Measurements from ENCODE around the gene SPANXN5. TPM values are rescaled to one million over a fixed set of nuclear protein-coding genes. Genes with fewer than 3 reads are reported as not detected.
"Not testable (repeated sequence)": the region's sequence is repeated elsewhere in the genome, so short reads cannot be mapped to it uniquely, and the experiment has no call there.

SPANXN5 gene
- not detected for total RNA-seq

GRCh38 chrX:52797327-52797726, at the start of gene SPANXN5:
Gene SPANXN5 (minus strand): TSS chrX:52797427. CDS start chrX:52797348, 79 bp downstream.
- not testable (repeated sequence) for DNase-seq (ENCODE audit: low spot score); H3K36me3 Mint-ChIP-seq; ATAC-seq; H3K27ac Mint-ChIP-seq; H3K4me1 Mint-ChIP-seq (ENCODE audit: low read depth in 2 of 2); H3K4me3 Mint-ChIP-seq; H3K9me3 Mint-ChIP-seq
- peaks cover 13 to 20% of the 10 kb centered on the region in 2 donors for H3K27me3 Mint-ChIP-seq

DNA sequence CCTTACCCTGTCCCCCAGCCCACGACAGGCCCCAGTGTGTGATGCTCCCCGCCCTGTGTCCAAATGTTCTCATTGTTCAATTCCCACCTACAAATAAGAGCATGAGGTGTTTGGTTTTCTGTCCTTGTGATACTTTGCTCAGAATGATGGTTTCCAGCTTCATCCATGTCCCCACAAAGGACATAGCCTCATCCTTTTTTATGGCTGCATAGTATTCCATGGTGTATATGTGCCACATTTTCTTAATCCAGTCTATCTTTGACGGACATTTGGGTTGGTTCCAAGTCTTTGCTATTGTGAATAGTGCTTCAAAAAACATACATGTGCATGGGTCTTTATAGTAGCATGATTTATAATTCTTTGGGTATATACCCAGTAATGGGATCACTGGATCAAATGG, 46.4 kb upstream of the SPANXN5 start:
- H3K36me3 Mint-ChIP-seq; ATAC-seq; DNase-seq (ENCODE audit: low spot score); H3K9me3 Mint-ChIP-seq; H3K27ac Mint-ChIP-seq; H3K4me1 Mint-ChIP-seq (ENCODE audit: low read depth in 2 of 2); H3K4me3 Mint-ChIP-seq: not testable (repeated sequence)
- H3K27me3 Mint-ChIP-seq: peaks cover 21 to 36% of the 10 kb centered on the region in 2 donors

GRCh38 chrX:52839137-52839536, 41.9 kb upstream of the SPANXN5 start:
- ATAC-seq: no peak
- no peaks in the 10 kb centered on the region for H3K4me1 Mint-ChIP-seq (ENCODE audit: low read depth in 2 of 2)
- no peak for DNase-seq (ENCODE audit: low spot score)
- peaks cover 0 to 19% of the 10 kb centered on the region in 2 donors for H3K27me3 Mint-ChIP-seq
- H3K27ac Mint-ChIP-seq: no peak overlapping the region
- H3K36me3 Mint-ChIP-seq: no peaks in the 10 kb centered on the region
- H3K9me3 Mint-ChIP-seq: no peaks in the 10 kb centered on the region
- H3K4me3 Mint-ChIP-seq: no peak overlapping the region

DNA sequence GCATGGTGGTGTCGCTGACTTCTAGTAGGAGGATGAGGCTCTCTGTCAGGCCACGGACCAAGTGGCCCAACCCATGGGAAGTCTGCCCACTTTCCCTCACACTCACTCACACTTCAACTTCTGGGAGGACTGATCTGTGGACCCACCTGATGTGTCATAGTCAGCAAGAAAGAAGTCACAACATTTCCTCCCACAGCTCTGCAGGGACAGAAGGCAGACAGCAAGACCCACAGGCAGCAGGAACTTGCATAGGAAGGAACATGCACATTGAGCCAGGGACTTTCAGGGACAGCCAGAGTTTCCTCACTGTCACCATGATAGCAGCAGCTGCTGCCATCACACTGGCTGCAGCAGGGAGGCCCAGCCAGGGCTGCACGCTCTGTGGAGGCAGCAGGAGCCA, 33.3 kb upstream of the SPANXN5 start:
- H3K4me1 Mint-ChIP-seq (ENCODE audit: low read depth in 2 of 2): no peaks in the 10 kb centered on the region
- no peak overlapping the region for H3K27ac Mint-ChIP-seq
- DNase-seq (ENCODE audit: low spot score): no peak
- H3K36me3 Mint-ChIP-seq: no peaks in the 10 kb centered on the region
- peaks cover 8% of the 10 kb centered on the region in 2 donors for H3K27me3 Mint-ChIP-seq
- ATAC-seq: peak in 1 of 2 donors; percentile 36
- H3K9me3 Mint-ChIP-seq: no peaks in the 10 kb centered on the region
- H3K4me3 Mint-ChIP-seq: no peak overlapping the region

- H3K27me3 Mint-ChIP-seq: peaks cover 0 to 6% of the 10 kb centered on the region in 2 donors
- H3K27ac Mint-ChIP-seq: no peak overlapping the region
- no peaks in the 10 kb centered on the region for H3K4me1 Mint-ChIP-seq (ENCODE audit: low read depth in 2 of 2)
- H3K9me3 Mint-ChIP-seq: no peaks in the 10 kb centered on the region
- ATAC-seq: no peak
- DNase-seq (ENCODE audit: low spot score): no peak
- H3K4me3 Mint-ChIP-seq: no peak overlapping the region
- no peaks in the 10 kb centered on the region for H3K36me3 Mint-ChIP-seq
Measured at GRCh38 chrX:52824608-52825007, 27.4 kb upstream of the SPANXN5 start.

DNA sequence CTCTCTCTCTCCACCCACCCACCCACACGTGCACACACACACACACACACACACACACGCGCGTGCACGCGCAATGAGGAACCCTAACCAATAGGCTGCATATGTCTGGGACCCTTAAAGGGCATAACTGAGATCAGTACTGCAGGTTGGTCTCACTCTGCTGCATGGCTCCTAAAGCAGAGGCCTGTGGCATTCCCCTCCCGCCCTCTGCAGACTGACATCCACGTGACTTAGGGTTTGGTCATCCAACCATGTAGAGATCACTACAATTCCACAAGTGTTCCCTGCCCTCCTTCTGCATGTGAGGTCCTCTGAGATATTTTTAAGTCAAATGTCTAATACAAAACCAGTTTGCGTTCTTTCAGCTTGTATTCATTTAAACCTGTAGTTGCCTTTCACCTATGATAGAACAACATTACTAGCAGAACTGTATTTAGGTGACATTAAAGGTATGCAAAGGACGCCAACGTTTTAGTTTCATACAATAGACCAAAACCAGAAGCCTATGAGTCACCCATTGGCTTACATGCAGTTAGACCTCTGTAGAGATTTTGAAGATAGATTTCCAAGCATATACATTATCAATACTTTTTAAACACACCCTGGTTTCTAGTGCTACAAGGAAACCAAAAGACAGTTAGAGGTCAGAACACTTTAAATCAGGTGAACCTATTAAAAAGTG, 24.0 kb upstream of the SPANXN5 start:
- no peak for DNase-seq (ENCODE audit: low spot score)

DNA sequence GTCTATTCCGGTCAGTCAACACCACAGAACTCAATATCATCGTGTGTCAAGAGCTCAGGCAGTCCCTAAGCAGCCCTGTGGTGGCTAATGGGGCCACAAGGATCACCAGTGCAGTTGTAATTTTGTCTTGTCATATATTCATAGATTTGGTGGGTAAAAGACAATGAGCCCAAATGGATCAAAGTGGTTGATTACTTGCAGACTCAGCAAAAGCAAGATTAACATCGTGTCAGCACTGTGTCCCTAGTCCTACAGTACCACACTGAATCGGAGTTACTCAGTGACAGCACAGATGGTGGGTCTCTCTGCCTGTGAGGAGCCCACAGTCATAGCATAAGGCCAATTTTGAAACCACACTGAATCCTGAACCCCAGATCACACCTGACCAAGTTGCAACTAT, 22.6 kb upstream of the SPANXN5 start:
- DNase-seq (ENCODE audit: low spot score) (no peak), ATAC-seq (no peak)
- Mint-ChIP-seq H3K36me3 (no peaks in the 10 kb centered on the region), H3K27me3 (peaks cover 9 to 15% of the 10 kb centered on the region in 2 donors), H3K27ac (no peak overlapping the region), H3K4me1 (ENCODE audit: low read depth in 2 of 2) (no peaks in the 10 kb centered on the region), H3K4me3 (no peak overlapping the region), H3K9me3 (no peaks in the 10 kb centered on the region)

More for the DNA sequence above, 24.0 kb upstream of the SPANXN5 start:
- Mint-ChIP-seq H3K4me1 (ENCODE audit: low read depth in 2 of 2) (no peaks in the 10 kb centered on the region), H3K36me3 (no peaks in the 10 kb centered on the region), H3K4me3 (no peak overlapping the region), H3K27me3 (peaks cover 9 to 13% of the 10 kb centered on the region in 2 donors), H3K27ac (no peak overlapping the region), H3K9me3 (no peaks in the 10 kb centered on the region)
- ATAC-seq: no peak

- ATAC-seq: no peak
- H3K4me3 Mint-ChIP-seq: no peak within 1 kb of the TSS
Measured at GRCh38 chrX:52811065-52811625, 13.9 kb upstream of the SPANXN5 start, which contains the start of gene XAGE5. Gene XAGE5 (plus strand): TSS chrX:52811287. CDS start chrX:52812567, 1,280 bp downstream.

GRCh38 chrX:52804876-52805275, 7.6 kb upstream of the SPANXN5 start:
- H3K27ac Mint-ChIP-seq; H3K36me3 Mint-ChIP-seq; ATAC-seq; H3K4me3 Mint-ChIP-seq; H3K4me1 Mint-ChIP-seq (ENCODE audit: low read depth in 2 of 2); H3K9me3 Mint-ChIP-seq; DNase-seq (ENCODE audit: low spot score): not testable (repeated sequence)
- H3K27me3 Mint-ChIP-seq: peaks cover 5 to 17% of the 10 kb centered on the region in 2 donors

More at GRCh38 chrX:52811065-52811625, 13.9 kb upstream of the SPANXN5 start, which contains the start of gene XAGE5:
- no peak for DNase-seq (ENCODE audit: low spot score)
- Mint-ChIP-seq H3K27me3 (peaks cover 0 to 21% of the 10 kb centered on the region in 2 donors), H3K9me3 (no peaks in the 10 kb centered on the region), H3K36me3 (no peaks in the 10 kb centered on the region), H3K4me1 (ENCODE audit: low read depth in 2 of 2) (no peaks in the 10 kb centered on the region), H3K27ac (no peak within 1 kb of the TSS)

GRCh38 chrX:52773504-52773903, 23.7 kb downstream of the SPANXN5 start:
- H3K27me3 Mint-ChIP-seq: not testable (repeated sequence)

GRCh38 chrX:52765983-52766382, 31.2 kb downstream of the SPANXN5 start:
- not testable (repeated sequence) for H3K4me1 Mint-ChIP-seq (ENCODE audit: low read depth in 2 of 2); H3K4me3 Mint-ChIP-seq; H3K27ac Mint-ChIP-seq; H3K27me3 Mint-ChIP-seq; H3K9me3 Mint-ChIP-seq; DNase-seq (ENCODE audit: low spot score); ATAC-seq; H3K36me3 Mint-ChIP-seq

More at GRCh38 chrX:52773504-52773903, 23.7 kb downstream of the SPANXN5 start:
- not testable (repeated sequence) for H3K4me3 Mint-ChIP-seq; H3K4me1 Mint-ChIP-seq (ENCODE audit: low read depth in 2 of 2); H3K27ac Mint-ChIP-seq; DNase-seq (ENCODE audit: low spot score); ATAC-seq; H3K9me3 Mint-ChIP-seq; H3K36me3 Mint-ChIP-seq

DNA sequence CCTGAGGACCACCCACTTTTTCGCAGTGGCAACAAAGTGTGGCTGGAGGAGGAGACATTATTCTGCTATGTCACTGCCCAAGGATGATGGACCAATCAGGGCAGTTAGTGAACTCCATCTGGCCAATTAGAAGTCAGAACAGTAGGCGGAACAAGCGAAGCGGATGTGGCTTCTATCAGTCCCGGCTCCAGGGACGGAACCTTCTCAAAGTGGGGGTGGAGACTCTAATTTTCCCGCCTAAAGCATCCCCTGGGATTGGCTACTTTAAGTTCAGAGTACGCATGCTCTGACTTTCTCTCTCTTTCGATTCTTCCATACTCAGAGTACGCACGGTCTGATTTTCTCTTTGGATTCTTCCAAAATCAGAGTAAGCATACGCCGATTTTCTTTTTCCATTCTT, 46.3 kb downstream of the SPANXN5 start, which contains the start of gene SSX2B:
SSX2B (plus strand) TSS at position 301 of the 400 bp plus-strand sequence. CDS start 1,429 bp downstream, outside the sequence.
- DNase-seq (ENCODE audit: low spot score); H3K27me3 Mint-ChIP-seq; H3K4me3 Mint-ChIP-seq; H3K27ac Mint-ChIP-seq; H3K9me3 Mint-ChIP-seq; ATAC-seq; H3K36me3 Mint-ChIP-seq; H3K4me1 Mint-ChIP-seq (ENCODE audit: low read depth in 2 of 2): not testable (repeated sequence)

All from natural killer cell treated with Interleukin-12 subunit alpha and Interleukin-12 subunit beta and Interleukin-15 and Interleukin-18, amount 100 ng/mL, for 72 hours (primary cell).